Naive B cell (primary cell): ENCODE data around the gene SNX30. TPM values are rescaled to one million over a fixed set of nuclear protein-coding genes. Genes with fewer than 3 reads are reported as not detected.
"Not testable (repeated sequence)": the region's sequence is repeated elsewhere in the genome, so short reads cannot be mapped to it uniquely, and the experiment has no call there.

Experiments used
- ATAC-seq, 2 donors: fragments of 150-1000 bp; cut with Tn5 transposase; 2 replicates each; pipeline ENCODE4 v1.10.0; 2021; ENCODE audit warnings: low read depth in 2 of 2, mild to moderate bottlenecking in 2 of 2, moderate library complexity in 2 of 2
- DNase-seq: peaks from one replicate; pipeline ENCODE4 v3.0.0; 2022
- H3K27ac Mint-ChIP-seq, 6 donors: one replicate each; pipeline ENCODE4 v1.8.0; 2020 to 2022; ENCODE audit warnings: mild to moderate bottlenecking in 6 of 6, mixed read lengths in 6 of 6, moderate library complexity in 5 of 6, inconsistent platforms in 2 of 6
- H3K27me3 Mint-ChIP-seq, 3 donors: one replicate each; pipeline ENCODE4 v1.8.0; 2021 to 2022; ENCODE audit warnings: mixed read lengths in 3 of 3, mild to moderate bottlenecking in 1 of 3
- H3K36me3 Mint-ChIP-seq, 2 donors: one replicate each; pipeline ENCODE4 v1.8.0; 2020 to 2022; ENCODE audit warnings: mixed read lengths in 2 of 2, inconsistent platforms in 1 of 2, mild to moderate bottlenecking in 1 of 2
- H3K4me1 Mint-ChIP-seq, 3 donors: one replicate each; pipeline ENCODE4 v1.8.0; 2020 to 2022; ENCODE audit warnings: mixed read lengths in 3 of 3, inconsistent platforms in 1 of 3, mild to moderate bottlenecking in 1 of 3, moderate library complexity in 1 of 3
- H3K4me3 Mint-ChIP-seq, 8 donors: one replicate each; pipeline ENCODE4 v1.8.0; 2020 to 2022; ENCODE audit warnings: mild to moderate bottlenecking in 8 of 8, mixed read lengths in 8 of 8, moderate library complexity in 8 of 8, inconsistent platforms in 2 of 8
- H3K9me3 Mint-ChIP-seq, 7 donors: one replicate each; pipeline ENCODE4 v1.8.0; 2020 to 2022; ENCODE audit warnings: mixed read lengths in 7 of 7, mild to moderate bottlenecking in 5 of 7, inconsistent platforms in 2 of 7, moderate library complexity in 1 of 7
- polyA plus RNA-seq, 6 donors: library from polyadenylated mRNA; unstranded; fragments of 300-500 nt; fragmentation: Illumina TruSeq; gene quantifications; one replicate each; pipeline ENCODE4 v1.2.3, GENCODE V29; 2021; ENCODE audit warnings: low read depth in 6 of 6

SNX30 gene
- polyA plus RNA-seq: 1 to 10 TPM; 1.6 to 5.3 (median 4.5) TPM

GRCh38 chr9:112750016-112750763 lies at the start of gene SNX30:
Gene SNX30, plus strand, starts transcription at chr9:112750760. Its CDS starts 242 bp downstream, at chr9:112751002.
- ATAC-seq: peak; percentile 79 to 84
- H3K4me3 Mint-ChIP-seq: peak within 1 kb of the TSS; percentile 87 to 95 (median 92)
- peak within 1 kb of the TSS; percentile 70 to 97 (median 95) for H3K27ac Mint-ChIP-seq
- H3K36me3 Mint-ChIP-seq: no peaks in the 10 kb centered on the region
- H3K4me1 Mint-ChIP-seq: peaks cover 29 to 51% (median 49%) of the 10 kb centered on the region in 3 donors
- no peaks in the 10 kb centered on the region for H3K27me3 Mint-ChIP-seq
- peak; percentile 85 for DNase-seq
- H3K9me3 Mint-ChIP-seq: no peaks in the 10 kb centered on the region

- ATAC-seq (no peak), DNase-seq (no peak)
- peaks cover 6 to 11% (median 8%) of the 10 kb centered on the region in 3 donors for H3K4me1 Mint-ChIP-seq
- H3K4me3 Mint-ChIP-seq: no peak overlapping the region
- no peaks in the 10 kb centered on the region for H3K27me3 Mint-ChIP-seq
- peaks cover 0 to 11% of the 10 kb centered on the region in 2 donors for H3K36me3 Mint-ChIP-seq
- no peaks in the 10 kb centered on the region for H3K9me3 Mint-ChIP-seq
- no peak overlapping the region for H3K27ac Mint-ChIP-seq
These were observed 47.3 kb upstream of the SNX30 start for GRCh38 chr9:112703304-112703703.

- DNase-seq: no peak
- ATAC-seq: no peak
- H3K27ac Mint-ChIP-seq: peak overlapping the region in 1 of 6 donors; percentile 82
- no peaks in the 10 kb centered on the region for H3K9me3 Mint-ChIP-seq
- H3K4me1 Mint-ChIP-seq: peaks cover 9 to 19% (median 10%) of the 10 kb centered on the region in 3 donors
- H3K27me3 Mint-ChIP-seq: no peaks in the 10 kb centered on the region
- H3K4me3 Mint-ChIP-seq: no peak overlapping the region
- H3K36me3 Mint-ChIP-seq: peaks cover 7 to 16% of the 10 kb centered on the region in 2 donors
These were observed 44.7 kb upstream of the SNX30 start for GRCh38 chr9:112705768-112706427.

DNA sequence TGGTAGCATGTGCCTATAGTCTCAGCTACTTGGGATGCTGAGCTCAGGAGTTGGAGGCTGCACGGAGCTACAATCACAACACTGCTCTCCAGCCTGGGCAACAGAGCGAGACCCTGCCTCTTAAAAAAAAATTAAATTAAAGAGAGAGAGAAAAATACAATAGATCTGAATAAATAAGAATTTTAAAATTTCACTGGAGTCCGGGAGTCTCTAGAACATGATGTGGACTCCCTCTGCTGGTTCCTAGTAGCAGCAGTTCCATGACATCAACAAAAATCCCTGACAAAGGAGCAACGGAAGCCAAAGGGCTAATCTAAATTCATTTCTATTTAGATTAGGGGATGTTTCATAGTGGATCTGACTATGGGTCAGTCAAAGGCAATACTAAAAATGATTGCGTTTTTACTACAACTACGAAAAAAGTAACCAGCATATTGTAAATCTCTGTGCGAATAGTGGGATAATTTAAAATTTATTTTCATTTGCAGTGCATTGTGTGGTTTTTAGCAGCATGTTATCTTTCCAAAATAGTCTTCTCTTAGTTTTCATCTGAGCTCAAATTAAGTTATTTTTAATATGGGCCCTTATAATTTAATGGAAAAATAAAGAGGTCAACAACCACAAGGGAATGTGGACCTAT lies 39.4 kb upstream of the SNX30 start:
- no peak for DNase-seq
- H3K4me1 Mint-ChIP-seq: peaks cover 17 to 31% (median 17%) of the 10 kb centered on the region in 3 donors
- no peaks in the 10 kb centered on the region for H3K27me3 Mint-ChIP-seq
- H3K36me3 Mint-ChIP-seq: peaks cover 7 to 26% of the 10 kb centered on the region in 2 donors
- no peak overlapping the region for H3K27ac Mint-ChIP-seq
- no peaks in the 10 kb centered on the region for H3K9me3 Mint-ChIP-seq
- no peak for ATAC-seq
- no peak overlapping the region for H3K4me3 Mint-ChIP-seq

DNA sequence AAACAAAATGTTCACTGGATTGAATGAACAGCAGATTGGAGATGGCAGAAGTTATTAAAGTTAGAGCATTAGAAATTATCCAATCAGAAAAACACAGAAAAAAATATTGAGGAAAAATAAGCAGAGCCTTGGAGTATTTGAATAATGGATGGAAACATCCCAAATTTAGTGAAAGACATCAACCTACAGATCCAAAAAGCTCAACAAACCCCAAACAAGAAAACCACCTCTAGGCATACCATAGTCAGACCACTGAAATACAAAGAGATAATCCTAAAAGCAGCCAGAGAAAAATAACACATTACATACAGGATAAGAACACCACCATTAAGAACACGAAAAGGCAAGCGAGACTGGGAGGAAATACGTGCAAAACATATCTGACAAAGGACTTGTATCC lies 37.9 kb upstream of the SNX30 start:
- no peaks in the 10 kb centered on the region for H3K9me3 Mint-ChIP-seq
- no peak overlapping the region for H3K27ac Mint-ChIP-seq
- DNase-seq: no peak
- H3K4me3 Mint-ChIP-seq: peak overlapping the region in 1 of 8 donors; percentile 25
- H3K4me1 Mint-ChIP-seq: peaks cover 25 to 39% (median 30%) of the 10 kb centered on the region in 3 donors
- ATAC-seq: no peak
- H3K36me3 Mint-ChIP-seq: peaks cover 7 to 22% of the 10 kb centered on the region in 2 donors
- no peaks in the 10 kb centered on the region for H3K27me3 Mint-ChIP-seq

GRCh38 chr9:112717661-112718331 lies 32.8 kb upstream of the SNX30 start, which contains the start of gene INIP:
Gene INIP, minus strand, starts transcription at chr9:112718117. Its CDS starts 1,632 bp downstream, at chr9:112716485.
- peak; percentile 98 for DNase-seq
- H3K4me1 Mint-ChIP-seq: peaks cover 16 to 30% (median 27%) of the 10 kb centered on the region in 3 donors
- peak within 1 kb of the TSS; percentile 95 to 100 (median 98) for H3K27ac Mint-ChIP-seq
- no peaks in the 10 kb centered on the region for H3K9me3 Mint-ChIP-seq
- peak; percentile 89 to 91 for ATAC-seq
- H3K36me3 Mint-ChIP-seq: peaks cover 0 to 3% of the 10 kb centered on the region in 2 donors
- peak within 1 kb of the TSS; percentile 90 to 100 (median 98) for H3K4me3 Mint-ChIP-seq
- no peaks in the 10 kb centered on the region for H3K27me3 Mint-ChIP-seq

GRCh38 chr9:112719241-112719691 lies 31.3 kb upstream of the SNX30 start:
- peak overlapping the region in 2 of 6 donors; percentile 42 to 81 for H3K27ac Mint-ChIP-seq

GRCh38 chr9:112719696-112720095 lies 30.9 kb upstream of the SNX30 start:
- H3K4me1 Mint-ChIP-seq: peaks cover 8 to 24% (median 17%) of the 10 kb centered on the region in 3 donors
- H3K27ac Mint-ChIP-seq: no peak overlapping the region
- ATAC-seq (no peak), DNase-seq (no peak)
- no peak overlapping the region for H3K4me3 Mint-ChIP-seq
- H3K36me3 Mint-ChIP-seq: no peaks in the 10 kb centered on the region
- no peaks in the 10 kb centered on the region for H3K9me3 Mint-ChIP-seq
- H3K27me3 Mint-ChIP-seq: no peaks in the 10 kb centered on the region

More at GRCh38 chr9:112719241-112719691, 31.3 kb upstream of the SNX30 start:
- no peaks in the 10 kb centered on the region for H3K9me3 Mint-ChIP-seq
- no peak for ATAC-seq
- H3K27me3 Mint-ChIP-seq: no peaks in the 10 kb centered on the region
- H3K4me3 Mint-ChIP-seq: peak overlapping the region in 2 of 8 donors; percentile 17 to 98
- no peak for DNase-seq
- no peaks in the 10 kb centered on the region for H3K36me3 Mint-ChIP-seq
- peaks cover 8 to 24% (median 18%) of the 10 kb centered on the region in 3 donors for H3K4me1 Mint-ChIP-seq

- Mint-ChIP-seq H3K9me3 (no peaks in the 10 kb centered on the region), H3K36me3 (no peaks in the 10 kb centered on the region), H3K4me1 (peaks cover 8 to 24% (median 17%) of the 10 kb centered on the region in 3 donors), H3K27ac (no peak overlapping the region), H3K27me3 (no peaks in the 10 kb centered on the region), H3K4me3 (no peak overlapping the region)
- DNase-seq (no peak), ATAC-seq (no peak)
These were observed 30.3 kb upstream of the SNX30 start for GRCh38 chr9:112720113-112720780.

DNA sequence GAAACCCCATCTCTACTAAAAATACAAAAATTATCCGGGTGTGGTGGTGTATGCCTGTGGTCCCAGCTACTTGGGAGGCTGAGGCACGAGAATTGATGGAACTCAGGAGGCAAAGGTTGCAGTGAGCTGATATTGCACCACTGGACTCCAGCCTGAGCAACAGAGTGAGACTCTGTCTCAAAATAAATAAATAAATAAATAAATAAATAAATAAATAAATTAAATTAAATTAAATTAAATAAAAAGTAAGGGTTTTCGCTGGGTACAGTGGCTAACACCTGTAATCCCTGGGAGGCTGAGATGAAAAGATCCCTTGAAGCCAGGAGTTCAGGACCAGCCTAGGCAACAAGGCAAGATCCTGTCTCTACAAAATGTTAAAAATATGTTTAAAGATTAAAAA lies 27.8 kb upstream of the SNX30 start:
- DNase-seq, ATAC-seq, H3K4me3 Mint-ChIP-seq, H3K27me3 Mint-ChIP-seq, H3K9me3 Mint-ChIP-seq, H3K36me3 Mint-ChIP-seq: not testable (repeated sequence)
- peak overlapping the region in 1 of 6 donors; percentile 63 for H3K27ac Mint-ChIP-seq
- H3K4me1 Mint-ChIP-seq: peaks cover 12 to 30% (median 28%) of the 10 kb centered on the region in 3 donors

GRCh38 chr9:112725961-112726360 lies 24.6 kb upstream of the SNX30 start:
- Mint-ChIP-seq H3K4me1 (peaks cover 15 to 24% (median 20%) of the 10 kb centered on the region in 3 donors), H3K36me3 (no peaks in the 10 kb centered on the region), H3K9me3 (peaks cover 0 to 2% (median 0%) of the 10 kb centered on the region in 7 donors), H3K27me3 (no peaks in the 10 kb centered on the region), H3K4me3 (peak overlapping the region in 5 of 8 donors; percentile 6 to 57 (median 39)), H3K27ac (peak overlapping the region in 5 of 6 donors; percentile 21 to 87 (median 60))
- ATAC-seq (peak; percentile 18 to 26), DNase-seq (peak; percentile 6)

DNA sequence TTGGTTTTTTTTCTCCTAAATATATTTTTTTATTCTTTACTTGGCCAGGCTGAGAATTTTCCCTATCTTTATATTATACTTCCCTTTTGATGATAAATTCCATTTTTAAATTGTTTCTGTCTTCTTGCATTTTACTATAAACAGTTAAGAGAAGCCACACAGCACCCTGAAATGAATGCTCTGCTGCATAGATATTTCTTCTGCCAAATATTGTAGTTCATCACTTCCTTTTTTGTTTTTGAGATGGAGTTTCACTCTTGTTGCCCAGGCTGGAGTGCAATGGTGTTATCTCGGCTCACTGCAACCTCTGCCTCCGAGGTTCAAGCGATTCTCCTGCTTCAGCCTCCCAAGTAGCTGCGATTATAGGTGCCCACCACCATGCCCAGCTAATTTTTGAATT lies 24.1 kb upstream of the SNX30 start:
- DNase-seq (peak; percentile 24), ATAC-seq (peak; percentile 88 to 93)
- no peaks in the 10 kb centered on the region for H3K27me3 Mint-ChIP-seq
- peak overlapping the region; percentile 2 to 77 (median 50) for H3K4me3 Mint-ChIP-seq
- peak overlapping the region in 5 of 6 donors; percentile 21 to 95 (median 63) for H3K27ac Mint-ChIP-seq
- no peaks in the 10 kb centered on the region for H3K36me3 Mint-ChIP-seq
- H3K9me3 Mint-ChIP-seq: peaks cover 0 to 2% (median 0%) of the 10 kb centered on the region in 7 donors
- peaks cover 15 to 24% (median 20%) of the 10 kb centered on the region in 3 donors for H3K4me1 Mint-ChIP-seq
